ENCODE results near the gene TMEM33.

The TMEM33 gene

DNA sequence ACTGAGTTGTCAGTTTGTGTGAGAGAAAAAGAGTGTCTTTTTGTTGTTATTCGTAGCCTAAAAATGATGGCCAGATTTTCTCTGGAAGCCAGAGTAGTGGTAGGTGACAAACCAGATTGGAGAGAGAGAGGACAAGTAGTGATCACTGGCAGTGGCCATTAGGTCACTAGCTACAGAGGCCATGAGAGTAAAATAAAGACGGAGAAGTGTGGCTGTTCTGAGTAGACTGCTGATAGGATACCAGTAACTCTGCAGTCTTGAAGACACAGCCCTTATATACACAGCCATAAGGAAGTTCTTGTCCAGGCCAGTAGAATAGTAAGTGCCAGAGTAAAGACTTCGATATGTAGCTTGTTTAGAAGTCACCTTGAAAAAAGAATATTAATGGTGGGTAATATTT is 62.8 kb downstream of the TMEM33 start:
- no peak for DNase-seq (ENCODE audit: low read depth)

DNA sequence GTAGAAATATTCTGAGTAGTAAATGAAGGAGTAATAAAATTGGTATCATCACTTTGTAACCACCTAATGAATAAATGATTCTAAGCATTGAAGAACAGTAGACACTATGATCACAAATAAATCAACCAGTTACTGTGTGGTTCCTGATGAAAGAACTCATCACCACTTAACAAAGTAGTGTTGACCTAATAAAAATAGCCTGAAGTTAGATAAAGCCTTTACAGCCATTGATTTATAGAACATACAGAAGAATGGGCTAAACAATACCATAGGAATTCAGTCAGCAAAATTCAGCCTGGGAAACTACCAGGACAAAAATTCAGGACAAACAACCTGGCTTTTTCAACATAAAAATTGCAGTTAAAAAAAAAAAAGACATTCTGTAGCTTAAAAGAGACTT is 64.1 kb downstream of the TMEM33 start:
- no peak for DNase-seq (ENCODE audit: low read depth)

DNA sequence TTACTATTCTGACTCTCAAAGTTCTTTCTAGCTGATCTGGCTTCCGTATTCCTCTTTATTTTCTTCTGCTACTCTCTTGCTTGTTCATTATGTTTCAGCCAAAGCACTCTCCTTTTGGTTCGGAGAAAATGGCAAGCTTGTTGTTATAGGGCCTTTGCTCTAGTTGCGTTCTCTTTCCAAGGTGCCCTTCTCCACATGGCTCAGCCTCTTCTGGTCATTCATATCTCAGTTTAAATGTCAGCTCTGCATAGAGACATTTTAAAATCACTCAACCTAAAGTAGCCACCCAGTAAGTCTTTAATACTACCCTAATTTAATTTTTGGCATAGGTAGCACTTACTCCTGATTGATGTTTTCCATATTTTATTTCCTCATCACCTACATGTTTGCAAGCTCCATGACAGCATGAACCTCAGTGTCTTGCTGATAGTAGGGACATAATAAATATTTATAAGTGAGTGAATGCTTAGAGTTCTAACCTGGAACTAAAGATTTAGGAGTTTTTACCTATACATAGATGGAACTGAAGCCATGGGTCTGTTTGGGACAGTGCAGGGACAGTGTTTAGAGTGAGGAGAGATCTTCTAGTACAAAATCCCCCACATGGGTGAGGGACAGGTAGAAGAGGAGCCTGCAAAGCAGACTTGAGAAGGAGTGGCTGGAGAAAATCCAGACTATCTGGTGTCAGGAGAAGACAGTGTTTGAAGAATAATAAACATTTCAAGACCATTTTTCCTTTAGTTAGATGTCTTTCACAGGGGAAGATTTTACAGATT is 73.0 kb downstream of the TMEM33 start:
- no peak for DNase-seq (ENCODE audit: low read depth)

All from stimulated activated CD8-positive, alpha-beta memory T cell treated with anti-CD3 and anti-CD28 coated beads, Interleukin-15, amount 100 ng/mL, for 24 hours (primary cell).